T-helper 2 cell treated with Interferon-gamma antibody and Interleukin-4, amounts not matched to agents 100 ng/mL and 5 ng/mL, for 36 hours (primary cell): ENCODE data around the gene TAF4. TPM values are rescaled to one million over a fixed set of nuclear protein-coding genes. Genes with fewer than 3 reads are reported as not detected.
"Not testable (repeated sequence)": the region's sequence is repeated elsewhere in the genome, so short reads cannot be mapped to it uniquely, and the experiment has no call there.

ENCODE experiments used
- intact Hi-C: fragments of 100-400 bp; cut with micrococcal nuclease; formaldehyde crosslinking; loops from one replicate; pipeline ENCODE4 v1.15.1; 2023
- total RNA-seq: library from RNA; stranded (reverse); gene quantifications from 2 replicates; pipeline ENCODE4 v1.2.3, GENCODE V29; 2022

Gene TAF4
- total RNA-seq, 1 donor from 2014 or later: 23.7 TPM

- intact Hi-C loops: no loop called here
Observed at GRCh38 chr20:61949363-61949713, 116.3 kb downstream of the TAF4 start.

- intact Hi-C loops: no loop called here
Observed at GRCh38 chr20:61948586-61949362, 116.9 kb downstream of the TAF4 start.

- intact Hi-C loops: not testable (repeated sequence)
Observed at GRCh38 chr20:61948056-61948455, 117.6 kb downstream of the TAF4 start.

- intact Hi-C loops: not testable (repeated sequence)
Observed at GRCh38 chr20:61945495-61945894, 120.2 kb downstream of the TAF4 start.

- intact Hi-C loops: not testable (repeated sequence)
Observed at GRCh38 chr20:61944967-61945366, 120.7 kb downstream of the TAF4 start.

- intact Hi-C loops: no loop called here
Observed at GRCh38 chr20:61942526-61942925, 123.2 kb downstream of the TAF4 start.

- intact Hi-C loops: no loop called here
Observed at GRCh38 chr20:61941721-61942405, 123.8 kb downstream of the TAF4 start.

GRCh38 chr20:61940976-61941720 lies 124.5 kb downstream of the TAF4 start:
- intact Hi-C loops: no loop called here

- intact Hi-C loops: no loop called here
Observed at GRCh38 chr20:61940491-61940890, 125.2 kb downstream of the TAF4 start.

GRCh38 chr20:61939691-61940360 lies 125.9 kb downstream of the TAF4 start:
- intact Hi-C loops: no loop called here

GRCh38 chr20:61938839-61939690 lies 126.6 kb downstream of the TAF4 start:
- intact Hi-C loops: no loop called here

GRCh38 chr20:61937963-61938838 lies 127.5 kb downstream of the TAF4 start:
- intact Hi-C loops: no loop called here

GRCh38 chr20:61937146-61937962 lies 128.3 kb downstream of the TAF4 start:
- intact Hi-C loops: no loop called here

GRCh38 chr20:61936701-61937131 lies 129.0 kb downstream of the TAF4 start:
- intact Hi-C loops: no loop called here

- intact Hi-C loops: no loop called here
Observed at GRCh38 chr20:61935926-61936700, 129.6 kb downstream of the TAF4 start.

- intact Hi-C loops: no loop called here
Observed at GRCh38 chr20:61934716-61935530, 130.8 kb downstream of the TAF4 start.
